ENCODE data around the gene HSPB6. TPM values are rescaled to one million over a fixed set of nuclear protein-coding genes. Genes with fewer than 3 reads are reported as not detected.

The HSPB6 gene
- total RNA-seq, 4 donors from 2014 or later, result 22.3 to 185 (median 43.9) TPM

GRCh38 chr19:35730326-35730725 lies 26.5 kb downstream of the HSPB6 start:
- 90 to 98% methylated on average over 5 to 18 of the region's 18 CpGs for WGBS, 2 donors (ENCODE audit: low coverage in 1 of 2)
- in situ Hi-C loops (cut with MboI; ENCODE audit: low pct_ligation_motif_present in 1 of 4, low pct_unique_long_range_greater_than_20kb in 1 of 4, low sequenced_read_pairs in 3 of 4), result no loop called here
- intact Hi-C loops (cut with DNase I; ENCODE audit: low total_unique reads), result no loop called here
- H3K4me1 ChIP-seq, result no peaks in the 10 kb centered on the region
- no peak for DNase-seq
- peaks cover 0 to 68% (median 33%) of the 10 kb centered on the region in 4 donors for H3K36me3 ChIP-seq
- no peak overlapping the region for H3K27ac ChIP-seq
- H3K9me3 ChIP-seq, result no peaks in the 10 kb centered on the region
- H3K4me3 ChIP-seq, result no peak overlapping the region
- no peaks in the 10 kb centered on the region for H3K27me3 ChIP-seq
- TF ChIP-seq CTCF (IDR thresholded peaks at IDR 0.05), result no peak

DNA sequence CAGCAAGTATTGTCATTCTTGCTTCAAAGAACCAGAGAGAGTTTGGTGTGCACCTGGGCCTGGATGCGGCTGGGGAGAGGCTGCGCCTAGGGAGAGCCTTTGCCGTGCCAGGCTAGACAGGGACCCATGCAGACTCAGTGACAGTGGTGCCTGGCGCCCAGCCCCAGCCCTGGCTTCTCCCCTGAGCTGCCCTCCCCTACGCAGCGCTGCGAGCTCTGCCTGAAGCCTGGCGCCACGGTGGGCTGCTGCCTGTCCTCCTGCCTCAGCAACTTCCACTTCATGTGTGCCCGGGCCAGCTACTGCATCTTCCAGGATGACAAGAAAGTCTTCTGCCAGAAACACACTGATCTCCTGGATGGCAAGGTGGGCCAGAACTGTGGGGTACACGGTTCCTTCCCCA lies 27.1 kb downstream of the HSPB6 start:
- in situ Hi-C loops (cut with MboI; ENCODE audit: low pct_ligation_motif_present in 1 of 4, low pct_unique_long_range_greater_than_20kb in 1 of 4, low sequenced_read_pairs in 3 of 4), result no loop called here
- no peak for DNase-seq
- H3K27ac ChIP-seq, result no peak overlapping the region
- H3K9me3 ChIP-seq, result no peaks in the 10 kb centered on the region
- intact Hi-C loops (cut with DNase I; ENCODE audit: low total_unique reads), result no loop called here
- no peaks in the 10 kb centered on the region for H3K27me3 ChIP-seq
- H3K4me3 ChIP-seq, result no peak overlapping the region
- no peak for TF ChIP-seq CTCF (IDR thresholded peaks at IDR 0.05)
- no peak for TF ChIP-seq EP300 (IDR thresholded peaks at IDR 0.05; ENCODE audit: low read depth)
- no peak for TF ChIP-seq POLR2A (IDR thresholded peaks at IDR 0.05)
- H3K4me1 ChIP-seq, result no peaks in the 10 kb centered on the region
- 43 to 91% methylated on average over 1 to 11 of the region's 11 CpGs for WGBS, 2 donors (ENCODE audit: low coverage in 1 of 2)
- H3K36me3 ChIP-seq, result peaks cover 0 to 73% (median 35%) of the 10 kb centered on the region in 4 donors

DNA sequence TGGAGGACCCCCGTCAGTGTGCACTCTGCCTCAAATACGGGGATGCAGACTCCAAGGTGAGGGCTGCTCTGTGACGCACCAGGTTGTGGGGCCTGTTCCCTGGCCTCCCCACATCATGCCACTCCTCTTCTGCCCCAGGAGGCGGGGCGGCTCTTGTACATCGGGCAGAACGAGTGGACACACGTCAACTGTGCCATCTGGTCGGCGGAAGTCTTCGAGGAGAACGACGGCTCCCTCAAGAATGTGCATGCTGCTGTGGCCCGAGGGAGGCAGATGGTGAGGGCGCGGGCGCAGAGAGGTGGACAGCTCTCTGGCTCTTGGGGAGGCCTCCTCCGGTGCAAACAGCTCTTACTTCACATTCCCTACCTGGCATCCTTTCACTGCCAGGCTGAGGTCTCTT lies 27.8 kb downstream of the HSPB6 start:
- no peak overlapping the region for H3K4me3 ChIP-seq
- no peaks in the 10 kb centered on the region for H3K27me3 ChIP-seq
- no peaks in the 10 kb centered on the region for H3K9me3 ChIP-seq
- no peaks in the 10 kb centered on the region for H3K4me1 ChIP-seq
- TF ChIP-seq POLR2AphosphoS5 (IDR thresholded peaks at IDR 0.05), result no peak
- no peak for TF ChIP-seq EP300 (IDR thresholded peaks at IDR 0.05; ENCODE audit: low read depth)
- no peak for TF ChIP-seq POLR2A (IDR thresholded peaks at IDR 0.05)
- no peak for TF ChIP-seq CTCF (IDR thresholded peaks at IDR 0.05)
- intact Hi-C loops (cut with DNase I; ENCODE audit: low total_unique reads) (no loop called here), in situ Hi-C loops (cut with MboI; ENCODE audit: low pct_ligation_motif_present in 1 of 4, low pct_unique_long_range_greater_than_20kb in 1 of 4, low sequenced_read_pairs in 3 of 4) (no loop called here)
- peaks cover 0 to 79% (median 39%) of the 10 kb centered on the region in 4 donors for H3K36me3 ChIP-seq
- no peak for DNase-seq
- H3K27ac ChIP-seq, result no peak overlapping the region
- 92% methylated on average over 18 of the region's 18 CpGs; no CpG with 5 or more reads in 1 of the 2 donors for WGBS, 2 donors (ENCODE audit: low coverage in 1 of 2)

DNA sequence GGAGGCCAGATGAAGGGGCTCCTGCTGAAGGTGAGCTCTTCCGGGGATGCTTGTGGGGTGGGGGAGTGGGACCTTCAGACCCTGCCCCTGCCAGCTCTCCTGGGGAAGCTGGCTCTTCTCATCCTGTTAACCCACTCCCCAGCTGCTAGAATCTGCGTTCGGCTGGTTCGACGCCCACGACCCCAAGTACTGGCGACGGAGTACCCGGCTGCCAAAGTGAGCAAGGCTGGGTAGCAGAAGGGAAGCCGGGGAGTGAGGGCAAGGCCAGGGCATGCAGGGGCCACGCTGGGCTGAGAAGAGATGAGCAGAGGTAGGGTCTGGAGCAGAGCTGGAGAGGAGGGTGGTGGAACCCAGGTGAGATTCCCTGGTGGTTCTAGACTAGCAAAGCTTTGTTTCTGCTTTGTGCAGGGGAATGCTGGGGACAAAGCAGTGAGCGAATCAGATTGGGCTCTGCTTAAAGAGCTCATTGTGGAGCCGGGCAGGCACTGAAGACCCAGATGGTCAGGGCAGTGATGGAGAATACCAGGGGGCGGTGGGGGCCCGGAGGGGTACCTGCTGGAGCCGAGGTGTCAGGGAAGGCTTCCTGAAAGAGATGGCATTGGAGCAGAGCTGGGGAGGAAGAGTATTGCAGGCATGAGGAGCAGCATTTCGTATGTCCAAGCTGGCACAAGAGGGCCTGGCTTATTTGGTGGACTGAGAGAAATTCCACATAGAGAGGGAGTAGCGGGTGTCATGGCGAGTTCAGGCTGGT lies 28.7 kb downstream of the HSPB6 start:
- Histone ChIP-seq H3K36me3 (peaks cover 0 to 85% (median 44%) of the 10 kb centered on the region in 4 donors), H3K27ac (no peak overlapping the region), H3K27me3 (no peaks in the 10 kb centered on the region), H3K4me3 (no peak overlapping the region), H3K9me3 (no peaks in the 10 kb centered on the region), H3K4me1 (no peaks in the 10 kb centered on the region)
- no peak for DNase-seq
- 82 to 93% methylated on average over 2 to 19 of the region's 19 CpGs for WGBS, 2 donors (ENCODE audit: low coverage in 1 of 2)
- in situ Hi-C loops (cut with MboI; ENCODE audit: low pct_ligation_motif_present in 1 of 4, low pct_unique_long_range_greater_than_20kb in 1 of 4, low sequenced_read_pairs in 3 of 4) (no loop called here), intact Hi-C loops (cut with DNase I; ENCODE audit: low total_unique reads) (no loop called here)
- TF ChIP-seq EP300 (IDR thresholded peaks at IDR 0.05; ENCODE audit: low read depth), result no peak

Data from transverse colon (tissue), 4 donors.